GM19328 (cell line): ENCODE data around the gene IRF2BP1.

Experiments
- ATAC-seq: cut with Tn5 transposase; IDR thresholded peaks from one replicate; pipeline ENCODE4 v1.9.1; 2021; ENCODE audit warnings: mild to moderate bottlenecking, moderate library complexity; ENCODE audit not compliant: unreplicated experiment

IRF2BP1 gene

GRCh38 chr19:45863335-45863839, 22.6 kb downstream of the IRF2BP1 start:
- no peak for ATAC-seq

- peak; percentile 86 for ATAC-seq
Measured at GRCh38 chr19:45862564-45863334, 23.2 kb downstream of the IRF2BP1 start, which contains the start of gene SYMPK. Gene SYMPK (minus strand): TSS chr19:45863147. CDS start chr19:45854495, 8,652 bp downstream.

- ATAC-seq: no peak
Measured at GRCh38 chr19:45862271-45862563, 23.7 kb downstream of the IRF2BP1 start.

- no peak for ATAC-seq
Measured at GRCh38 chr19:45860359-45861259, 25.3 kb downstream of the IRF2BP1 start.

GRCh38 chr19:45854167-45854778, 31.7 kb downstream of the IRF2BP1 start:
- no peak for ATAC-seq

GRCh38 chr19:45852983-45853382, 33.0 kb downstream of the IRF2BP1 start:
- ATAC-seq: no peak

GRCh38 chr19:45852145-45852750, 33.7 kb downstream of the IRF2BP1 start:
- ATAC-seq: no peak

GRCh38 chr19:45848922-45849321, 37.0 kb downstream of the IRF2BP1 start:
- no peak for ATAC-seq

- no peak for ATAC-seq
Measured at GRCh38 chr19:45847663-45848062, 38.3 kb downstream of the IRF2BP1 start.

- no peak for ATAC-seq
Measured at GRCh38 chr19:45842198-45842597, 43.7 kb downstream of the IRF2BP1 start.

- ATAC-seq: no peak
Measured at GRCh38 chr19:45834970-45835369, 51.0 kb downstream of the IRF2BP1 start.
